Upper lobe of left lung (tissue), 4 donors: ENCODE measurements around the gene SPINT2.
"Not testable (repeated sequence)": the region's sequence is repeated elsewhere in the genome, so short reads cannot be mapped to it uniquely, and the experiment has no call there.

Experiments
- CTCF ChIP-seq, 6 experiments: fragments of 450-650 bp in 4 of 6; fragments of 200-600 bp in 2 of 6; sonication (generic) in 2 of 6; IDR thresholded peaks; one replicate each; pipeline ENCODE4 v1.5.1; 2016 to 2019; ENCODE audit warnings: antibody characterized with exemption in 6 of 6
- POLR2A ChIP-seq, 4 donors: fragments of 450-650 bp; IDR thresholded peaks; one replicate each; pipeline ENCODE4 v1.5.1; 2016 to 2017; ENCODE audit warnings: antibody characterized with exemption in 4 of 4, mild to moderate bottlenecking in 2 of 4

- not testable (repeated sequence) for TF ChIP-seq CTCF, POLR2A (IDR thresholded peaks at IDR 0.05)
Observed at GRCh38 chr19:38261942-38262341, 2.4 kb upstream of the SPINT2 start.
